GM19455 (cell line): ENCODE results near the gene MBOAT1.

Experiments used
- ATAC-seq: cut with Tn5 transposase; IDR thresholded peaks from one replicate; pipeline ENCODE4 v1.9.1; 2021; ENCODE audit not compliant: unreplicated experiment

The MBOAT1 gene

DNA sequence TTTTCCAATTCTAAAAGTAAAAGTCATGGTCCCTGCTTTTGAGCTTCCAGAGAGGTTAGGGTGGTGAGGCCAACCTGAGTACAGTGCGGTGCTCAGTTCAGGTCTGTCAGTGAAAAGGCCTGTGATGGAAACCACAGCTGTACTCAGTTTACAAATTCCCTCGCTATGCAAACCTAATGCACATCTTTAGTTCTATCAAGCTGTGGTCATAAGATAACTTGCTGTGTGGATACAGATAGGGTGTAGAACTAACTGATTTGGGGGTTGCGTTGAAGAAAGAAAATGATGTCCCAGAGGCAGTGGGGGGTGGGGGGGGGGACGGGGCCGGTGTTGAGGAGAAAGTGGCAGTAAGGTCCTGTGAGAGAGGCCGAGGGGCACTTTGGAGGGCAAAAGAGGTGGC lies 22.8 kb upstream of the MBOAT1 start:
- no peak for ATAC-seq

GRCh38 chr6:20234136-20234535 lies 21.9 kb upstream of the MBOAT1 start:
- ATAC-seq: no peak

- no peak for ATAC-seq
These were observed 20.9 kb upstream of the MBOAT1 start for GRCh38 chr6:20233007-20233730.

DNA sequence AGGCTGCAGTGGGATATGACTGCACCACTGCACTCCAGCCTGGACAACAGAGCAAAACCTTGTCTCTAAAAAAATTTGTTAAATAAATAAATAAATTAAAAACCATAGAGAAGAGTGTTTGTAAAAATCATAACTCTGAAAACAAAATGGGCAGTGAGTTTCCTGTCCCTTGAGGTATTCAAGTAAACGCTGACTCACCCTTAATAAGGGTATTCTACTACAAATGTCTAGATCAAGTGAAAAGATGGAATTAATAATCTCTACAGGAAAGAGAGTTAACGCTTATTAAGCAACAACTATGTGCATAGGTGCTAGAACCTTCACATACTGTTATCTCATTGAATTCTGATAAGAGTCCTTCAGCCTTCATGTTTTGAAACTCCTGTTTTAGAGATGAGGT lies 19.9 kb upstream of the MBOAT1 start:
- ATAC-seq: no peak

GRCh38 chr6:20230401-20231119 lies 18.3 kb upstream of the MBOAT1 start:
- ATAC-seq: no peak

DNA sequence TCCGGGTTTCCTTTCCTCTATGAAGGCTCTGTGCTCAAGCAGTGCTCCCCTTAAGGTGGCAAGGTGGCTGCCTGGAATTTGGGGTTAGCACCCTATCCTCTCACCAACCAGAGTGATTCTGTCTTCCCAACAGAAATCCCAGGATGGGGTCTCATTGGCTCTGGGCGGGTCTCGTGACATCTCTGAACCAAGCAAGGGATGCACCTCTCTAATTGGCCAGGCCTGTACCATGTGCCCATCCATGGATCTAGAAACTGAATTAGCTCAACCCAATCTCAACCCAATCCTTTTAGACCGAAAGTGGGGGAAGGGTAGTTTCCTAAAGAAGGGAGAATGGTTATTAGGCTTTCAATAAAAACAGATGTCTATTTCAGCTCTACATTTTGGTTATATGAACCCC lies 17.6 kb upstream of the MBOAT1 start:
- ATAC-seq: no peak

- no peak for ATAC-seq
These were observed 15.1 kb upstream of the MBOAT1 start for GRCh38 chr6:20227350-20227749.

DNA sequence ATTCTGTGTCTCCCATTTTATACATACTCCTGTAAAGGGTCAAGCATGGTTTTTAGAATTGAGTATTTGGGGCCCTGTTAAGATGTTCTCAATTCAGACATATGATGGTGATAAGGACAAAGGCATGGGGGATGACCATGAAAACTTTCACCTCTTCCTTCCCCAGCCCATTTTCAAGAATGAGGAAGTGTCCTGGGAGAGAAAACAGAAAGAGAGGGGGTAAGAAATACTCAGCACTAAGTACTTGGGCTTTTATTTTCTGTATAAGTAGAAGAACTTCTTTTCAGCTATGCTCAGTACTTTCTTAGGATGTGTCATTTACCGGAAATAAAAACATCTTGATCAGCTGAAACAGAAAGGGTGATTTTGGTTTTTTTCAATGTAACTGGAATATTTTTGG lies 10.9 kb upstream of the MBOAT1 start:
- no peak for ATAC-seq

DNA sequence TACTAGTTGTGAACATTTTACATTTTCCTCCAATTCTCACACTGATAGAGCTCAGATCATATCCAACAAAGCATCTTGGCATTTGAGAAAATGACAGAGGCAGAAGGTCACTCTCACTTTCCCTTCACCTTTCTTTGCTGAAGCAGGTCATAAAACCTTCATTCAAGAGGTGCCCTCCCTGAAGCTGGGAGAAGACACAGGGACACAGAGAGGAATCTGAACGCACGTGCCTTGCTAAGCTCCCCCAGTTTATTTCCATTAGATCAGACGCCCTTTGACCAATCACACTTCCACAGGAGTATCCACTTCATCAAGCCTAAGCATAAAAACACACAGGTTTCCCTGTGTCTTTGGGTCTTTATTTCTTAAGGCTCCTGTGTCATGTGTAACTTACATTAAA lies 9.2 kb upstream of the MBOAT1 start:
- no peak for ATAC-seq

DNA sequence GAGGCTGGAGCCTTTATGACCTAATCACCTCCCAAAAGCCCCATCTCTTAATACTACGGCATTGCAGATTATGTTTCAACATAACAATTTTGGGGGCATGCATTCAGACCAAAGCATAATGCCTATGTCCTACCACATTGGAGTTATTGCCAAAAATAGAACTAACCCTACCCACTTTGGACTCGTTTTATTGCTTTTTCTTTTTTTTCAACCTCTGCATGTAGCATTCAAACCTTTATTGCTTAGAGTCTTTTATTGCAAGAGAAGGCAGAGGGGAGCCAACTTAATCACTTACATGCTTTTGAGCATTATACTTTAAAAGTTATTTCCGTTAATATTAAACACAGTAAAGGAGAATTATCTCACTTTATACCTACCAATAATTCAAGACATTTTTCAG lies 8.1 kb upstream of the MBOAT1 start:
- no peak for ATAC-seq

DNA sequence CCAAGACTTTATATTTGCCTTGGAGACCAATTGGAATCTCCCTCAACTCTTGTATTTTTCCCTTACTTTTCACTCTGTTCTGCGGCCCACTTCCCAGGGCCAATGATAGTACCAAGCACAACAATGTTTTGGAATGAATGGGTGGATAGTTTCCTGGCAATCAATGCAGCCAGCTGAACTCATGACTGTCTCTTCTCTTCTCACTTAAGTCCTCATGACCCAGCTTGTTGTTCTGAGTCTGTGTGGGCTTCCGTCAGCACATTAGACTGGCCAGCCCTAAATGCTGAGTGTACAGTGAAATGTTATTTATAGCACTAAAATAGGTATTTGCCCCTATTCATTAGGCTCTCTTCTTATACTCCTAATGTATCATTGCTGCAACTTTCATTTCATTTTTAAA lies 5.6 kb upstream of the MBOAT1 start:
- ATAC-seq: no peak

- ATAC-seq: no peak
These were observed 5.1 kb upstream of the MBOAT1 start for GRCh38 chr6:20217324-20217855.

- no peak for ATAC-seq
These were observed 3.0 kb upstream of the MBOAT1 start for GRCh38 chr6:20215310-20215709.

DNA sequence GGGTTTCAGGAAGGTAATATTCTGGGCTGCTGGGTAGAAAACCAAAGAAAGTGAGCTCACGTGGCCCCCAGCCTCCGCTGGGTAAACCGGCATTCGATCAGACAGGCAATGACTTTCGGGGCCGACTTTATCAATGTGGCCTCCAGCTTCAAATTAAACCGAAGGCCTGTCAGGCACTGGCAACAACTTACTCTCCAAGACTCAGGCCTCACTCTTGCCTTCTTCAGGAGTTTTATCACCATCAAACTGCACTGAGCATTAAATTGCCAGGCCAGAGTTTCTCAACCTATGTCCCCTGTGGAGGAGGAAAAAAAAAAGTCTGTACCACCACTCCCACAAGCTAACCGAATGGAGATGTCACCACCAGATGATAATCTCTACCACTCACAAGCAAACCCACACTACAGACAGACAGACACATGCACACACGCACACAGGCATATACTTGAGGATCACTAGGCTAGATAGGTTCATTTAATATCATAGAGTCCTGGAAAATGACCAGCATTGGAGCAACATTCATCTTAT lies 1.1 kb upstream of the MBOAT1 start:
- ATAC-seq: no peak

DNA sequence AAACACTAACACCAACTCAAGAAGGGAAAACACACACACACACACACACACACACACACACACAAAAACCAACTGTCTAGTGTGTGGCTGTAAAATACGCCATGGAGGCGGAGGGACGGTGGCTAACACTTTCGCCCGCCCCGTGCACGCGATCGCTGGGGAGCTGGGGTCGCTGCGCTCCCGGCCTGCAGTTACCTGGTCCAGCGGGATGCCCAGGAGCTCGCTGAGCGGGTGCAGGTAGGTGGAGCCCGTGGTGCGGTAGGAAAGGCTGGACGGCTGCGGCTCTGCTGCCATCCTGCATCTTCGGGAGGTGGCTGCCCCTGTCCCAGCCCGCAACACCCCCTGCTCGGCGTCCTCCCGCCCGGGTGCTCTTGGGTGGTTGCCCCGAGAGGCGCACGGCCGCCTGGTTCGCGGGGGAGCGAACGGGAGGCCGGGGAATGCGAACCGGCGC lies 303 bp downstream of the MBOAT1 start:
- peak; percentile 21 for ATAC-seq

DNA sequence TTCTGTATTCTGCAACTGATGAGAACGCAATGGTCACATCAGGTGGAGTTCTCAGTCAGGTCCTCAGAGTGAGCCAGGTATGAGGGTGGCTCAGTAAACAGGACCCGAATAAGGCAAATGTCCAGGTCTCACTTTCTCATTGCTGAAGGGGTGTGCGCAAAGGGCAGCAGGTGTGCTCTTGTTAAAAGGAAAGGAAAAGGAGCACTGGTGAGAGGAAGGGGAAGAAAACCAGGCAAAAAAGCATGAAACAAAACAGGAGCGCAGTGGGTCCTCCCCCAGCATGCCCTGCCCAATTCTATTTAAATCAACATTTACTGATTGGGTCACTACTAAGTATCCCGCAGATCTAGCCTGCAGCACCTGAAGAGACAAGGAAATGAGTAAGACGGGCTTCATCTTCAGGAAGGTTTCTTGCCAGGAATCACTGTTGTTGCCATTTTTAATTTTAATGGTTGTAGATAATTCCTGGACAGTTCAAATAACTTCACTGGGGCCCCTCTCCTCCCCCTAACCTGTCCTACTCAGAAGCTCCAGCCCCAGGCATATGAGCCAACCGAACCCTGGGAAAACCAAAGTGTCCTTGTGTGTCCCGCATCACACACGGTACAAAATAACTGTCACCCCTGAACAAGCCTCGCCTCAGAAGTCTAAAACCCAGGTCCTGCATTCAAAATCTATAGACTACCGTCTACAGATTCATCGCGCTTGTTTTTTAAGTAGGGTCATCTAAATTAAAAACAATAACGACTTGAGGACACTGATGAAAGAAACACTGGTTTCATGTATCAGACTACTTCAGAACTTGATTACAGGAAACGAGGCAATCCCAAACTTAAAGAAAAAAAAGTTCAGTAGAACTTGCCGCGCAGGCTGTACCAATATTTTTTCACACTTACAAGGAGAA lies 980 bp downstream of the MBOAT1 start:
- ATAC-seq: no peak

DNA sequence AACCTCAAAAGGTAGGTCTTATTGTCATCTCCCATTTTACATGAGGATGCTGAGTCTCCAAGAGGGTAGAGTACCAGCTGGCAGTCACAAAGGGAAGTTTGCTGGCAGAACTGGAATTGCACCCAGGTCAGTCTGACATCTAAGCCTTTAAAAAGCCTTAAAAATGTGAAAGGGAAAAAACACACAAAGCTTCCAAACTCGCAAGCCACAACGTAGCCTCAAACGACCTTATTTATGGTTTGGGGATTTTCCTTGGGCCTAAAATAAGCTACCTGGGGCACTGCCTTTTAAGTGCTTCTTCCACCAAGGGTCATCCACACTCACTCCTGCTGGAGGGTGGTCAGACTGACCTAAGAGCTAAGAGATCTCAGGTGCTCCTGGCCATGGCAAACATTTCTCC lies 2.1 kb downstream of the MBOAT1 start:
- no peak for ATAC-seq

DNA sequence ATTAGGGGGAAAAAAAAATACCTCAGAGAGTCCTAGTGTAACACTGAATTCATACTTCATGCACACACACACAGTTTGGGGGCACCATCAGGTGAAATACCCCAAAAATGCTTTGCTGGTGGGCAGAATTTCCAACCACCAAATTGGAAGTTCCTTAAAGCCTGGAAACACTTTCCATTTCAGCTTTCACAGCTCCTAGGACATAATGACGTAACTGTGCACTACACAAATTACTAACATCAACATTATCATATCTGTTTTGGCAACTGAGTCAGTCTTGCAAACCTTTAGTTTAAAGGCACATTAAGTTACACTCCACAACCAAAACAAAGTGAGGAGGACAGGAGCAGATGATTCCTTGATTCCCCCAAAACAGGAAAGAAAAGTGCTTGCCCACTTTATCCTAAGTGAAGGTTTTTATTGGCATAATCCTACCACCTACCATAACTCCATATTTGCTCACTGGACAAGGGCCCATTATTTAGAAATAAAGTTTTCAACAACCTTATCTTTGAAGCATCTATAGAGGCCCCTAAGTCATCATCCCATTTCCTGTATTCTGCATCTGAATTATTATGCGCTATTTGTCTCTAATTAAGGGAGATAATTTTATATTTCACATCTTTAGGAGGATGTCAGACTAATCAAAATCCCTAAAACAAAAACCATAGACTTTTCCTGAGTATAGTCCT lies 3.4 kb downstream of the MBOAT1 start:
- no peak for ATAC-seq

GRCh38 chr6:20207088-20207418 lies 5.2 kb downstream of the MBOAT1 start:
- ATAC-seq: no peak

- ATAC-seq: no peak
These were observed 6.5 kb downstream of the MBOAT1 start for GRCh38 chr6:20205722-20206161.

DNA sequence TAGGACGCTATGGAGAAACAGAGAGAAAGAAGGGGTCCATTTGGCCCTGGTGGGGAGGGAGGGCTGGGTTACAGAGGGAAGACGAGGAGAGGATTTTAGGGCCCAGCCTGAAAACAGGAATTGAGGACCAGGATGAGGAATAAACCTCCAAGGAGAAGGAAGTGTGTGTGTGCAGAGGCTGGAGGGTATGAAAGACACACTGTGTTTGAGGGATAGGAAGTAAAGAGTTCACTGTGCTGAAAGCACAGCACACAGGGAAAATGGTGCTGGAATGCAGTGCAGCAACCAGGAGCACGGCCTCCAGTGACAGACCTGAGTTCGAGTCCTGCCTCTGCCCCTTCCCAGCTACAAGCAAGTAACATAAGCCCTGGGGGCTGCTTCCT lies 7.8 kb downstream of the MBOAT1 start:
- no peak for ATAC-seq
